Hepatocyte (in vitro differentiated cells): ENCODE results near the gene HSPB7. TPM values are rescaled to one million over a fixed set of nuclear protein-coding genes. Genes with fewer than 3 reads are reported as not detected.
"Not testable (repeated sequence)": the region's sequence is repeated elsewhere in the genome, so short reads cannot be mapped to it uniquely, and the experiment has no call there.

Experiments
- DNase-seq: peaks from one replicate; pipeline ENCODE4 v3.0.0-alpha.2; 2016; ENCODE audit warnings: low spot score
- H2AFZ ChIP-seq: fragments of 200-600 bp; sonication (generic); 2 replicates; pipeline ENCODE4 v1.6.0; 2016; ENCODE audit warnings: antibody characterized with exemption, mild to moderate bottlenecking
- H3K27ac ChIP-seq: fragments of 200-600 bp; sonication (generic); 2 replicates; pipeline ENCODE4 v1.5.1; 2016; ENCODE audit warnings: mild to moderate bottlenecking
- H3K27me3 ChIP-seq: fragments of 200-600 bp; sonication (generic); 2 replicates; pipeline ENCODE4 v1.6.1; 2016
- H3K36me3 ChIP-seq: fragments of 200-600 bp; sonication (generic); replicated peaks from 2 replicates; pipeline ENCODE4 v1.5.1; 2016; ENCODE audit warnings: low read depth; ENCODE audit not compliant: insufficient read depth
- H3K4me1 ChIP-seq: fragments of 200-600 bp; sonication (generic); 2 replicates; pipeline ENCODE4 v1.5.1; 2016; ENCODE audit warnings: mild to moderate bottlenecking, moderate library complexity; ENCODE audit not compliant: insufficient read depth
- H3K4me2 ChIP-seq: fragments of 200-600 bp; sonication (generic); 2 replicates; pipeline ENCODE4 v1.6.0; 2016
- H3K4me3 ChIP-seq: fragments of 200-600 bp; sonication (generic); 2 replicates; pipeline ENCODE4 v1.5.1; 2016; ENCODE audit warnings: mild to moderate bottlenecking
- H3K79me2 ChIP-seq: fragments of 200-600 bp; sonication (generic); 2 replicates; pipeline ENCODE4 v1.6.0; 2017; ENCODE audit warnings: mild to moderate bottlenecking
- H3K9me2 ChIP-seq: fragments of 200-600 bp; sonication (generic); replicated peaks from 2 replicates; pipeline ENCODE4 v1.6.0; 2017; ENCODE audit warnings: mild to moderate bottlenecking; ENCODE audit not compliant: insufficient read depth
- H3K9me3 ChIP-seq: fragments of 200-600 bp; sonication (generic); 2 replicates; pipeline ENCODE4 v1.5.1; 2016; ENCODE audit warnings: low read depth, mild to moderate bottlenecking
- H4K20me1 ChIP-seq: fragments of 200-600 bp; sonication (generic); 2 replicates; pipeline ENCODE4 v1.6.0; 2016; ENCODE audit warnings: mild to moderate bottlenecking; ENCODE audit not compliant: insufficient read depth, poor library complexity, severe bottlenecking
- EZH2 ChIP-seq: fragments of 200-600 bp; sonication (generic); IDR thresholded peaks from 2 replicates; pipeline ENCODE4 v1.6.1; 2016; ENCODE audit warnings: antibody characterized with exemption, mild to moderate bottlenecking, borderline replicate concordance
- EZH2phosphoT487 ChIP-seq: fragments of 200-600 bp; sonication (generic); IDR thresholded peaks from one replicate; pipeline ENCODE4 v1.6.1; 2018; ENCODE audit warnings: antibody characterized with exemption, mild to moderate bottlenecking, low read depth, moderate library complexity; ENCODE audit not compliant: unreplicated experiment, severe bottlenecking
- WGBS: methylation state at CpG from one replicate; pipeline ENCODE4 v1.1.6; 2016; ENCODE audit warnings: low lambda C conversion rate; ENCODE audit errors: missing lambda C conversion rate; 5-methylcytosine and 5-hydroxymethylcytosine counted together
- polyA plus RNA-seq: library from polyadenylated mRNA; unstranded; fragments of >200 nt; fragmentation: Nextera tagmentation; extraction: Ambion mirVana; gene quantifications from 2 replicates; pipeline ENCODE4 v1.2.1, GENCODE V29; 2016
- total RNA-seq: library from RNA; depleted of rRNA; stranded (reverse); fragments of >200 nt; gene quantifications from 2 replicates; pipeline ENCODE4 v1.2.3, GENCODE V29; 2014
- TF ChIP-seq, protein P1 (sequence below): fragments of 200-600 bp; sonication (generic); IDR thresholded peaks from 2 replicates; pipeline ENCODE4 v1.5.1; 2016; ENCODE audit warnings: antibody characterized with exemption, mild to moderate bottlenecking; ENCODE audit not compliant: poor library complexity

The HSPB7 gene
- total and polyA plus RNA-seq, 2 experiments from 2014 or later = 17.4 to 59.4 TPM

DNA sequence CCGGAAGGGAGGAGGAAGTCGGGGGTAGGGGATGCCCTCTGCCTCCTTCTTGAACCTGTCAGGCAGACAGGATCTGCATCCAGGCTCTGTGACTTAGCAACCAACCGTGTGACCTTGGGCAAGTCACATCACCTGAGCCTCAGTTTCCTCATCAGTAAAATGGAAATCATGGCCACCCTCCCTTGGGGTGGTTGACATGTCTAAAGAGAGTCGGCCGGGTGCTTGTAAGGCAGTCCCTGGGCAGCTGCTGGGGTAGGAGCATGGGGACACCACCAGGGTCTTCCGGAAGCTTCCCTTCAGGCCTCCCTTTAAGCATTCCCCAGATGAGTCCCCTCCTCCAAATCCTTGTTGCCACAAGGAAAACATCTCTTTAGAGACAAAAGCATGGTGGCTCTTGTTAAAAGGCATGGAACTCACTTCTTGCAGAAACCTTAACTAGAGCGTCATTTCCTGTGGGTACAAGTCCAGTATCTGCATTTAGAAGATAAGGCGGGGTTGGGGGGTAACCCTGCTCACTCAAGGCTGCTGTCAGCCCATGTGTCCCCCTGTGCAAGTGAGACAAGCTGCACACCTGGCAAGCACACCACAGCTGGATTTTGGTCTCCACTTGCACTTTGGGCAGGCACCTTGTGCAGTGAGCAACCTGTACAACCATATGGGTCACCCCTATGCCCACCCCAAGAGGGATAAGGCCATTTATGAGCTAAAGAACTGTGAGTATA lies 36.1 kb upstream of the HSPB7 start:
- Histone ChIP-seq H3K4me2 (no peak overlapping the region), H3K9me3 (no peaks in the 10 kb centered on the region), H3K79me2 (no peaks in the 10 kb centered on the region), H3K4me1 (peaks cover 2% of the 10 kb centered on the region), H4K20me1 (no peaks in the 10 kb centered on the region), H3K36me3 (no peaks in the 10 kb centered on the region), H3K9me2 (no peaks in the 10 kb centered on the region), H3K27ac (no peak overlapping the region), H3K27me3 (no peaks in the 10 kb centered on the region), H2AFZ (no peak overlapping the region), H3K4me3 (no peak overlapping the region)
- 98% methylated on average over 8 of the region's 8 CpGs for WGBS
- TF ChIP-seq, protein P1, sequence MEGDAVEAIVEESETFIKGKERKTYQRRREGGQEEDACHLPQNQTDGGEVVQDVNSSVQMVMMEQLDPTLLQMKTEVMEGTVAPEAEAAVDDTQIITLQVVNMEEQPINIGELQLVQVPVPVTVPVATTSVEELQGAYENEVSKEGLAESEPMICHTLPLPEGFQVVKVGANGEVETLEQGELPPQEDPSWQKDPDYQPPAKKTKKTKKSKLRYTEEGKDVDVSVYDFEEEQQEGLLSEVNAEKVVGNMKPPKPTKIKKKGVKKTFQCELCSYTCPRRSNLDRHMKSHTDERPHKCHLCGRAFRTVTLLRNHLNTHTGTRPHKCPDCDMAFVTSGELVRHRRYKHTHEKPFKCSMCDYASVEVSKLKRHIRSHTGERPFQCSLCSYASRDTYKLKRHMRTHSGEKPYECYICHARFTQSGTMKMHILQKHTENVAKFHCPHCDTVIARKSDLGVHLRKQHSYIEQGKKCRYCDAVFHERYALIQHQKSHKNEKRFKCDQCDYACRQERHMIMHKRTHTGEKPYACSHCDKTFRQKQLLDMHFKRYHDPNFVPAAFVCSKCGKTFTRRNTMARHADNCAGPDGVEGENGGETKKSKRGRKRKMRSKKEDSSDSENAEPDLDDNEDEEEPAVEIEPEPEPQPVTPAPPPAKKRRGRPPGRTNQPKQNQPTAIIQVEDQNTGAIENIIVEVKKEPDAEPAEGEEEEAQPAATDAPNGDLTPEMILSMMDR = no peak
- TF ChIP-seq EZH2phosphoT487 = no peak
- no peak for TF ChIP-seq EZH2
- no peak for DNase-seq

DNA sequence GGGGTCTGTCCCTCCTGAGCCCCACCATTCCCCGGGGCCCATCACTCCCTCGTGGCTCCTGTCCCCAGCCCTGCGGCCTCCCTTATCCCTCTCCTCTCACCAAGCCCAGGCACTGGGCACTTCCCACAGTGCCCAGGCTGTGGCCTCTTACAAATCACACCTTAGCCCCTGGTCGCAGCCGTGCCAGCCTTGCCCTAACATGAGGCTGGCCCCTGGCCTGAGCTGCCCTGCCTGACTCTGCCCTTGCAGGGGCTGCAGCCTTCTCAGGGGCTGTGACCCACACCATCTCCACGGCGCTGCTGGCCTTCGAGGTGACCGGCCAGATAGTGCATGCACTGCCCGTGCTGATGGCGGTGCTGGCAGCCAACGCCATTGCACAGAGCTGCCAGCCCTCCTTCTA lies 34.1 kb upstream of the HSPB7 start:
- DNase-seq, H3K79me2 ChIP-seq, H3K9me2 ChIP-seq, H3K4me1 ChIP-seq, H3K9me3 ChIP-seq, H3K36me3 ChIP-seq, H3K4me2 ChIP-seq, H3K4me3 ChIP-seq, H3K27me3 ChIP-seq, H2AFZ ChIP-seq, H4K20me1 ChIP-seq, H3K27ac ChIP-seq: not testable (repeated sequence)
- WGBS = over 99% methylated on average over 12 of the region's 12 CpGs

DNA sequence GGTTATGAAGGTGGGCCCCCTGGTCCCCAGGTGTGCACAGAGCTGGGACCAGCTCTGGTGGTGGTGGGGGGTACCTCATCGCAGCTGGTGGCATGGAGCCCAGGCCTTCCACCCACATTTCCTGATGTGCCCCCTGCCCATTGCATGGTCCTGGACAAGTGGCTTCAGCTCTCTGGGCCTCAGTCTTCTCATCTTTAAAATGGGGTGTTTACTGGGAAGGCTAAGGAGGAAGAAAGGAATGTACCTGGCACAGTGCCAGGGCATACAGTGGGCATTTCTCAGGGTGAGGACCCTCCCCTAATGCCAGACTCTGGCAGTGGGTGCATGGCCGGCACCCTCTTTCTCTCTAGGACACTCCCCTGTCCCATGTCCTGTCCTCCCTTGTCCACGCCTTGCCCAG lies 33.2 kb upstream of the HSPB7 start:
- H3K9me3 ChIP-seq = no peaks in the 10 kb centered on the region
- no peak overlapping the region for H3K4me3 ChIP-seq
- no peak overlapping the region for H3K4me2 ChIP-seq
- no peaks in the 10 kb centered on the region for H3K36me3 ChIP-seq
- no peak overlapping the region for H3K27ac ChIP-seq
- no peaks in the 10 kb centered on the region for H3K9me2 ChIP-seq
- peaks cover 7% of the 10 kb centered on the region for H3K4me1 ChIP-seq
- H3K27me3 ChIP-seq = no peaks in the 10 kb centered on the region
- no peak for TF ChIP-seq EZH2
- TF ChIP-seq EZH2phosphoT487 = no peak
- TF ChIP-seq, protein P1 = no peak
- H3K79me2 ChIP-seq = no peaks in the 10 kb centered on the region
- 95% methylated on average over 3 of the region's 3 CpGs for WGBS
- no peaks in the 10 kb centered on the region for H4K20me1 ChIP-seq
- H2AFZ ChIP-seq = no peak overlapping the region
- DNase-seq = no peak

DNA sequence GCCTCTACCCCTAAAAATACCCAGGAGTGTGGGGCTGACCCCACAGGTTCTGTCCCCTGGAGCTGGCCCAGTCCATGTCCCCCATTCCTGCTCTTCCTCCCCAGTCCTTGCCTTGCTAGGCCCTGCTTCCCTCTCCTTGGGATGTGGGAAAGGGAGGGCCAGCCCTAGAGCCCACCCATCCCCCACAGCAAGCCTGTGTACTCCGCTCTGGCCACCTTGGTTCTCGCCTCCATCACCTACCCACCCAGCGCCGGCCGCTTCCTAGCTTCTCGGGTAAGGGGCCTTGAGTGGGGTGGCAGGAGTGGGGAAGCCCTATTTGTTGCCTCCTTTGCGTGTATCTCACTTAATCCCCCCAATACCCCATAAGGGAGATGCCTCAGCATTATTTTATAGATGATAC lies 32.5 kb upstream of the HSPB7 start:
- H4K20me1 ChIP-seq = no peaks in the 10 kb centered on the region
- WGBS = 89% methylated on average over 7 of the region's 7 CpGs

More for the DNA sequence above, 32.5 kb upstream of the HSPB7 start:
- no peaks in the 10 kb centered on the region for H3K27me3 ChIP-seq
- peaks cover 7% of the 10 kb centered on the region for H3K4me1 ChIP-seq
- no peak overlapping the region for H3K27ac ChIP-seq
- H2AFZ ChIP-seq = no peak overlapping the region
- no peaks in the 10 kb centered on the region for H3K9me2 ChIP-seq
- TF ChIP-seq EZH2 = no peak
- TF ChIP-seq, protein P1 = no peak
- TF ChIP-seq EZH2phosphoT487 = no peak
- H3K9me3 ChIP-seq = no peaks in the 10 kb centered on the region
- DNase-seq = no peak
- no peaks in the 10 kb centered on the region for H3K36me3 ChIP-seq
- no peak overlapping the region for H3K4me2 ChIP-seq
- H3K79me2 ChIP-seq = no peaks in the 10 kb centered on the region
- no peak overlapping the region for H3K4me3 ChIP-seq
